ENCODE measurements around the gene TTC34.
"Not testable (repeated sequence)": the region's sequence is repeated elsewhere in the genome, so short reads cannot be mapped to it uniquely, and the experiment has no call there.

TTC34 gene

GRCh38 chr1:2628191-2628932 lies 173.1 kb downstream of the TTC34 start:
- peak; percentile 17 for DNase-seq
- CTCF ChIA-PET = no interaction called here
- peaks cover 6% of the 10 kb centered on the region for H3K36me3 Mint-ChIP-seq
- no peak overlapping the region for H3K4me3 Mint-ChIP-seq
- peaks cover under 1% of the 10 kb centered on the region for H3K4me1 Mint-ChIP-seq
- H3K27ac Mint-ChIP-seq = no peak overlapping the region
- peaks cover 75% of the 10 kb centered on the region for H3K27me3 Mint-ChIP-seq
- H3K9me3 Mint-ChIP-seq = peaks cover 14% of the 10 kb centered on the region

DNA sequence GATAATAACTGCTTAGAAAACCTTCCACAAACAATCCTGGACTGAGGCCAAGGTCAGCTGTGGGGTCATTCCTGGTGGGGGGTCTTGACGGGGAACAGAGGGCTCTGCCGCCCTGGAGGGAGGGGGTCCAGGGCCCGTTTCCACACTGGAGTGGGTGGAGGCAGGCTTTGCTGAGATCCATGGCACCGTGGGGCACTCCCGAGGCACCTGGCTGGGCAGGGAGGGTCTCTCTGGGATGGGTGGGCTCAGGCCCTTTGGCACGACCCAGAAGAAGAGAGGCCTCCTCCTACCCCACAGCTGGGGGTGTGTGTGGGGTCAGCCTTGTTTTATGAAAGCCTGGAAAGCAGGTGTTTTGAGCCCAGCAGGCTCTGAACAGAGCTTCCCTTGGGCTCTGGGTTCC lies 173.7 kb downstream of the TTC34 start:
- CTCF ChIA-PET = no interaction called here
- Mint-ChIP-seq H3K27ac (no peak overlapping the region), H3K4me1 (peaks cover 2% of the 10 kb centered on the region), H3K36me3 (peaks cover 6% of the 10 kb centered on the region), H3K27me3 (peaks cover 75% of the 10 kb centered on the region), H3K9me3 (peaks cover 14% of the 10 kb centered on the region), H3K4me3 (no peak overlapping the region)
- DNase-seq = no peak

- H3K36me3 Mint-ChIP-seq, CTCF ChIA-PET, H3K4me1 Mint-ChIP-seq, H3K4me3 Mint-ChIP-seq, H3K27ac Mint-ChIP-seq: not testable (repeated sequence)
- DNase-seq = peak; percentile 5
- peaks cover 12% of the 10 kb centered on the region for H3K9me3 Mint-ChIP-seq
- peaks cover 78% of the 10 kb centered on the region for H3K27me3 Mint-ChIP-seq
These were observed 175.7 kb downstream of the TTC34 start for GRCh38 chr1:2625748-2626147.

DNA sequence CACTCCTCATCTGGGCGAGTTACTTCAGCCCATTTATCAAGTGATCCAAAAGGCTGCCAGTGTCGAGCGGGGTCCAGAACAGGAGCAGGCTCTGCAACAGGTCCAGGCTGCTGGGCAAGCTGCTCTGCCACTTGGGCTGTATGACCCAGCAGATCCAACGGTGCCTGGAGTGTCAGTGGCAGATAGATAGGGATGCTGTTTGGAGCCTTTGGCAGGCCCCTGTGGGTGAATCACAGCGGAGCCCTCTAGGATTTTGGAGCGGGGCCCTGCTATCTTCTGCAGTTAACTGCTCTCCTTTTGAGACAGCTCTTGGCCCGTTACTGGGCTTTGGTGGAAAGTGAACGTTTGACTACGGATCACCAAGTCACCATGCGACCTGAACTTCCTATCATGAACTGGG lies 176.2 kb downstream of the TTC34 start:
- H3K36me3 Mint-ChIP-seq = peaks cover 2% of the 10 kb centered on the region
- H3K9me3 Mint-ChIP-seq = peaks cover 8% of the 10 kb centered on the region
- peaks cover 81% of the 10 kb centered on the region for H3K27me3 Mint-ChIP-seq

GRCh38 chr1:2624735-2625300 lies 176.7 kb downstream of the TTC34 start:
- CTCF ChIA-PET = no interaction called here
- H3K4me3 Mint-ChIP-seq = no peak overlapping the region
- DNase-seq = no peak
- H3K27ac Mint-ChIP-seq = no peak overlapping the region
- no peaks in the 10 kb centered on the region for H3K36me3 Mint-ChIP-seq
- peaks cover 6% of the 10 kb centered on the region for H3K9me3 Mint-ChIP-seq
- H3K4me1 Mint-ChIP-seq = peaks cover 2% of the 10 kb centered on the region
- peaks cover 77% of the 10 kb centered on the region for H3K27me3 Mint-ChIP-seq

More for the DNA sequence above, 176.2 kb downstream of the TTC34 start:
- Mint-ChIP-seq H3K27ac (no peak overlapping the region), H3K4me3 (no peak overlapping the region), H3K4me1 (peaks cover 2% of the 10 kb centered on the region)
- CTCF ChIA-PET = no interaction called here
- DNase-seq = no peak

DNA sequence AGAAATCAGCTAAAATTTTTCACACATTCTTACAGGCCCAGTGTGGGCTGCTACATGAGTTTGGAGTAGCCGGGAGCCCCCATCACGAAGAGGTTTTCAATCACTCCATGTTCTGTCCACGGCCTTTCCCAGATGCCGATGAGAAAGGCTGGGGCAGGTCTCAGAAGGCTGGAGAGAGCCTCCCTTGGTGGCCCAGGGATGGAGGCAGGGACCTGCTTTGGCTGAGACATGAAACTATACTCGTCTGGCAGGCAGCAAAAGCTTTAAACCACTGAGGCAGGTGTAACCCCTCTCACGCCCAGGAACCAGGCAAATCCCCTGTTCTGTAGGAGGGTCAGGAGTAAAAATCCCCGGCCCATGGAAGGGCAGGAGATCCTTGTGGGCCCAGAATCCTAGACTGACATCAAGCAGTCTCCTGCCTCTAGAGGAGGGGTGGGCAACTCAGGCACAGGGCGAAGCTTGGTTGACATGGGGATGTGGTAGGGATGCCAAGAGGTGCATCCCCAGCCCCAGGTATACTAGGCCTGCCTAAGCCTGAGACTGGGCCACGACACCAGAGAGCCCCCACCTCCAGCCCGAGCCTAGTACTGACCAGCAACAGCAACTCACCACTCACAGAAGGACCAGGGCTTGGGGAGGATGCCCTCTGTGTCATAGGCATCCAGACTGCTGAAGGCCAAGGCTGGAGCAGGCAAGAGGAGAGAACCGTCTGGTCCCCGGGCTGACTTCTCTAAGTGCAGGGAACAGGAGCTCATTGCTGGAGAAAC lies 177.7 kb downstream of the TTC34 start:
- H3K9me3 Mint-ChIP-seq = peaks cover 5% of the 10 kb centered on the region
- peaks cover 2% of the 10 kb centered on the region for H3K4me1 Mint-ChIP-seq
- H3K36me3 Mint-ChIP-seq = no peaks in the 10 kb centered on the region
- peaks cover 72% of the 10 kb centered on the region for H3K27me3 Mint-ChIP-seq
- CTCF ChIA-PET = interaction anchor here (0.5 kb wide), 1 partner anchor 39 kb away, joined by 3 read pairs; no protein-coding TSS in a partner anchor
- DNase-seq = no peak
- H3K27ac Mint-ChIP-seq = no peak overlapping the region
- no peak overlapping the region for H3K4me3 Mint-ChIP-seq

DNA sequence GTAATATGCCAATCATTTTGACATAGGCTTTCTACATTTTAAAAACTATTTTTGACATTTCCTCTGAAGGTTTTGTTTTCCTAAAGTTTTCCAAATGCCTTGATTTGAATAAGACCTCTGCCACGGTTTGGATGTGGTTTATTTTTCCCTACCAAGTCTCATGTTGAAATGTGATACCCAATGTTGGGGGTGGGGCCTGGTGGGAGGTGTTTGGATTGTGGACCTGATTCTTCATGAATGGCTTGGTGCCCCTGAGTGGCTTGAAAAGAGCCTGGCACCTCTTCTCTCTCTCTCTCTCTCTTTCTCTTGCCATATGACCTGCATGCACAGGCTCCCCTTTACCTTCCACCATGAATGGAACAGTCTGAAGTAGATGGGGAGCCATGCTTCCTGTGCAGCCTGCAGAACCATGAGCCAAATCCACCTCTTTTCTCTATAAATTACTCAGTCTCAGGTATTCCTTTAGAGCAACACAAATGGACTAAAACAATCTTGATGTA lies 183.5 kb downstream of the TTC34 start:
- Mint-ChIP-seq H3K27ac (no peak overlapping the region), H3K27me3 (peaks cover 44% of the 10 kb centered on the region), H3K4me1 (peaks cover 2% of the 10 kb centered on the region), H3K36me3 (peaks cover 2% of the 10 kb centered on the region), H3K4me3 (no peak overlapping the region), H3K9me3 (peaks cover 34% of the 10 kb centered on the region)
- no peak for DNase-seq
- CTCF ChIA-PET = no interaction called here

GRCh38 chr1:2614145-2614544 lies 187.3 kb downstream of the TTC34 start:
- CTCF ChIA-PET = no interaction called here
- H3K36me3 Mint-ChIP-seq = peaks cover 2% of the 10 kb centered on the region
- peaks cover 2% of the 10 kb centered on the region for H3K4me1 Mint-ChIP-seq
- peaks cover 29% of the 10 kb centered on the region for H3K27me3 Mint-ChIP-seq
- no peak overlapping the region for H3K27ac Mint-ChIP-seq
- H3K4me3 Mint-ChIP-seq = no peak overlapping the region
- H3K9me3 Mint-ChIP-seq = peaks cover 30% of the 10 kb centered on the region
- DNase-seq = no peak

DNA sequence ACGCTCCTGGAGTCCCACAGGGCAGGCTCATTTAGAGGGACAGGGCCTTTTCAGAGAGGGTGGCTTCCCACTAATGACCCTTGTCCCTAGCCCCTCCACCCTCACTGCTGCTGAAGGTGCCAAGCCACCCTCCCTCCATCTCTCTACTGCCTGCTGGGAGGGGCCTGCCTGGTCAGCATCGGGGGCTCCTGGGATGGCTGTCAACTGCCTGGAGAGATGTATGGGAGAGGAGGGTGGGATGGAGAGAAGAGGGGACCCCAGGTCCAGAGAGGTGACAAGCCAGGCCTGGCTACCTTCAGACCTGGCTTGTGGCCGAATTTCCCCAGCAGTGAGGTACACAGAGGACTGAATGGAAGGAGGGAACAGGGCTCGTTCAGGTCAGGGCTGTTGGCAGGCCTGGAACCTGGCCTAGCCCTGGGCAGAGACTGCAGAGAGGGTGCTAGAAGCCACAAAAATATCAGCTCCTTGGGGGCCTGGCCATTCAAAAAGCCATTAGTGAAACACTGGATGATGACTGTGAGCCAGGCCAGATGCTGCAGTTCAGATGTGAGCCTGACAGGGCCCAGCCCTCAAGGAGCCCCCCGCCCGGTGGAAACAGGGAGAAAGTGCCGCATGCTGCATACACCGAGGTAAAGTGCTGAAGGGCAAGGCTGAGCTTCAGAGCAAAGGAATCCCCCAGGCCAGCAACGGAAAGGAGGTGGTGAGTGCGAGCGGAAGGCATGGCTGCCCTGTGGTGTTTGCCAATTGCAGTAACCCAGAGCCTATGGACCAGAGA lies 188.7 kb downstream of the TTC34 start:
- H3K4me1 Mint-ChIP-seq = peaks cover 2% of the 10 kb centered on the region
- no peak overlapping the region for H3K4me3 Mint-ChIP-seq
- no peak for DNase-seq
- H3K27me3 Mint-ChIP-seq = peaks cover 21% of the 10 kb centered on the region
- no peak overlapping the region for H3K27ac Mint-ChIP-seq
- CTCF ChIA-PET = no interaction called here
- H3K9me3 Mint-ChIP-seq = peaks cover 35% of the 10 kb centered on the region
- H3K36me3 Mint-ChIP-seq = peaks cover 2% of the 10 kb centered on the region

GRCh38 chr1:2611621-2612437 lies 189.7 kb downstream of the TTC34 start:
- no peak for DNase-seq
- Mint-ChIP-seq H3K27ac (no peak overlapping the region), H3K4me3 (no peak overlapping the region), H3K9me3 (peaks cover 32% of the 10 kb centered on the region), H3K27me3 (peaks cover 17% of the 10 kb centered on the region), H3K36me3 (peaks cover 2% of the 10 kb centered on the region), H3K4me1 (peaks cover 2% of the 10 kb centered on the region)
- CTCF ChIA-PET = no interaction called here

DNA sequence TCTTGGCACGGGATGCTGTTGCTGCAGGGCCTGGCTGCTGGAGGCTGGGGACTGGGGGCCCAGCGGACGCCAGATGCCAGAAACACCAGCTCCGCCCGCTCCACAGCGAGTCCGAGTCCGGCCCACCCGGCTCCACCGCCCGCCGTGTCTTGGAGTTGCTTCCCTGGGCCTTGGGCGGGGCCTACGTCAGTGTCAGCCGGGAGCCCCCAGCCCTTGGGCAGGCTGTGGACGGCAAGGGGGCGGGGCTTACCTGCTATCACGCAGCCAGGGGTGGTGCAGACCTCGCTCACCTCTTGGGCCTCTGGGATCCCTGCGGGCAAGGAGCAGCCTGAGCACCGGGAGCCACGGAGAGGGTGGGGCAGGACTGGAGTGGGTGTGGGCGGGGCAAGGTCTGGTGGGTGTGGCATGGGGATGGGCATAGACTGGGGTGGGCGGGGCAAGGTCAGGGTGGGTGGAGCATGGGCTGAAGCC lies 190.4 kb downstream of the TTC34 start:
- CTCF ChIA-PET = no interaction called here
- Mint-ChIP-seq H3K36me3 (peaks cover 2% of the 10 kb centered on the region), H3K4me1 (no peaks in the 10 kb centered on the region), H3K27ac (no peak overlapping the region), H3K4me3 (no peak overlapping the region), H3K27me3 (peaks cover 11% of the 10 kb centered on the region), H3K9me3 (peaks cover 25% of the 10 kb centered on the region)
- DNase-seq = peak; percentile 38

DNA sequence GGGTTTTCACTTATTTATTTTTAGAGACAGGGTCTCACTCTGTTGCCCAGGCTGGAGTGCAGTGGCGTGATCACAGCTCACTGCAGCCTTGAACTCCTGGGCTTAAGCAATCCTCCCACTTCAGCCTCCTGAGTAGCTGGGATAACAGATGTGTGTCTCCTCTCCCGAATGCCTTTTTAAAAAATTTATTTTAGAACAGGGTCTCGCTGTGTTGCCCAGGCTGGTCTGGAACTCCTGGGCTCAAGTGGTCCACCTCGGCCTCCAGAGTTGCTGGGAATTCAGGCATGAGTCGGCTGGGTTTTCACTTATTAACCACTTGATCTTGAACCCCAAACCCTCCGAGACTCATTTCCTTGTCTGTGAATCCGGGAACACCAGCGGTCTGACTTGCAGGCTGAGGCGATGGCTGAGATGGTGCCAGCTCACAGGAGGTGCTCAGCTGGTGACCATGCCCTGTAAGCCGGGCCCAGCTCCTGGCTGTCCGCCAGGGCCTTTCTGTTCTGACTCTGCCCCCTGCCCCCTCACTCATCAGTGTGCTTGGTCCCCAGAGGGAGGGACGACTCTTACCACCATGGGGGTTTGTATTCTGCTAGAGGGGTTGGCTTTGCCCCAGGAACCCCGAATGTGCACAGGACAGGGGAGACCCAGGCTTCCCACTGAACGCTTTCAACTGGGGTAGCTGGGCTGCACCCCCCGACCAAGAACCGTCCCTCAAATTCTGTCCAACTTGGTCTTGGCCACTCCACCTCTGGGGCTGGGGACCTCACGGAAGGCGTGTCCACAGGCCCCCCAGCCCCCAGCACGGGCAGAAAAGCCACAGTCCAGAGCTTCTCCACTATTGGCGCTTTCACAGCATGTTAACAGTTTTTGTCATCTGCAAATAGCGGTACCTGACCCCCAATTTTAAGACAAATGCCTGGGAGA lies 191.2 kb downstream of the TTC34 start:
- no peak overlapping the region for H3K27ac Mint-ChIP-seq
- CTCF ChIA-PET = no interaction called here
- peaks cover 20% of the 10 kb centered on the region for H3K9me3 Mint-ChIP-seq
- DNase-seq = peak; percentile 17
- peaks cover 11% of the 10 kb centered on the region for H3K27me3 Mint-ChIP-seq
- H3K4me3 Mint-ChIP-seq = no peak overlapping the region
- H3K36me3 Mint-ChIP-seq = no peaks in the 10 kb centered on the region
- H3K4me1 Mint-ChIP-seq = no peaks in the 10 kb centered on the region

All from activated naive CD4-positive, alpha-beta T cell treated with anti-CD3 and anti-CD28 coated beads, Interleukin-2, amount 10 ng/mL, durations not matched to agents 7 days and 5 days (primary cell).